Left ventricle myocardium inferior (tissue), 1 donor: ENCODE results near the gene APOO. TPM values are rescaled to one million over a fixed set of nuclear protein-coding genes. Genes with fewer than 3 reads are reported as not detected.
"Not testable (repeated sequence)": the region's sequence is repeated elsewhere in the genome, so short reads cannot be mapped to it uniquely, and the experiment has no call there.

Source experiments
- DNase-seq: peaks from one replicate; pipeline ENCODE4 v3.0.0-alpha.2; 2020
- H3K27ac ChIP-seq: fragments of 200-600 bp; replicated peaks from 2 replicates; pipeline ENCODE4 v1.8.0; 2021
- H3K27me3 ChIP-seq: fragments of 200-600 bp; 2 replicates; pipeline ENCODE4 v1.8.0; 2021; ENCODE audit warnings: low read depth
- H3K36me3 ChIP-seq: fragments of 200-600 bp; 2 replicates; pipeline ENCODE4 v1.8.0; 2021
- H3K4me1 ChIP-seq: fragments of 200-600 bp; 2 replicates; pipeline ENCODE4 v1.8.0; 2021
- H3K4me3 ChIP-seq: fragments of 200-600 bp; 2 replicates; pipeline ENCODE4 v1.8.0; 2021; ENCODE audit warnings: mild to moderate bottlenecking, moderate library complexity
- H3K9me3 ChIP-seq: fragments of 200-600 bp; replicated peaks from 2 replicates; pipeline ENCODE4 v1.8.0; 2021
- CTCF ChIP-seq: fragments of 200-600 bp; IDR thresholded peaks from 2 replicates; pipeline ENCODE4 v1.8.0; 2021; ENCODE audit warnings: antibody characterized with exemption, mild to moderate bottlenecking, borderline replicate concordance
- intact Hi-C: fragments of 100-400 bp; cut with micrococcal nuclease; formaldehyde crosslinking; loops from one replicate; pipeline ENCODE4 v1.11.0; 2022
- total RNA-seq: library from RNA; stranded (reverse); fragmentation: NEBNext Ultra II Directional; extraction: Animal tissue kit (Norgen Biotek cat#: 25700); gene quantifications from one replicate; pipeline ENCODE4 v1.2.1, GENCODE V29; 2021
- donor health status: DM: no; HTN: yes; CAD: no; lungs with severe emphysema.

The APOO gene
- total RNA-seq, 1 donor from 2014 or later, result 102 TPM

DNA sequence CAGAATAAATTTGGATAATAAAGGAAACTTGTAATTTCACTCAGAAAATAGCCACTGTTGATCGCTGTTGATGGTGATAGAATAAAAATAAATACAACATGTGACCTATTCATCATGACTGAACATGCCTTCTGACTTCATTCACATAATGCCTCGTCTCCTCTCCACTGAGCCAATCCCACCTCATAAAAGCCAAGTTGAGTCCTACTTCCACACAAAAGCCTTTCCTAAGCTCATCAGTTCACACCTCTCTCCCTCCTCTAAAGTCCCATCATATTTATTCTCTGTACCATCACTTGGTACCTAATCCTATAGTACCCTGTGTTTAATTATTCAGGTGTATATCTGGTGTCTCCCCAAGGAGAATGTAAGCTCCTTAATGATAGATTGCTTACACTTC lies 37.7 kb downstream of the APOO start:
- Histone ChIP-seq H3K4me1 (no peaks in the 10 kb centered on the region), H3K4me3 (no peak overlapping the region), H3K9me3 (no peaks in the 10 kb centered on the region), H3K36me3 (no peaks in the 10 kb centered on the region), H3K27me3 (no peaks in the 10 kb centered on the region), H3K27ac (no peak overlapping the region)
- TF ChIP-seq CTCF, result no peak
- intact Hi-C loops, result no loop called here
- no peak for DNase-seq

DNA sequence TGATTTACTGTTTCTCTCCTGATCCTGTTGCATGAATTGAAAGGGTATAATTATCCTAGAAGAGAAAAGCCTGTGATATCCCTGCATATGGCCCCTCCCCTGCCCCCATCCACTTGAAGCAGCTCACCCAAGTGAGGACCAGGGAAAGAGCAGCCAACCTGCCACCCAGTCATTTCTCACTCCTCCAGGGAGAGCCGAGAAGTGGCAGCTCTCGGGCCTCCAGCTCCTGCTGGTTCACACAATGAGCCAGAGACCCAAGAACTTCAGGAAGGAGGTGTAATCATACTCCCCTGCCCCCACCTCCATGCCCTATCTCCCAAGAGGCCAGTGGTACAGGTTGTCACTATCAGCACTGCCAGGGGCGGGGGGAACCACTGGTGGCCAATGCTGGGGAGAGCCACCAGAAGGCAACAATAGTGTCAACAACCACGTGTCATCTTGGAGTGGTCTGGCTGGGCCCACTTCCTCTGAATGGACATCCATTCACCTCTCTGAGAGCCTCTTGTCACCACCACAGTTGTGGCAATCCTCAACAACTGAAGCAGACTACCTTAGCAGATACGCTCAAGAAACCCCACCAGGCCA lies 42.9 kb downstream of the APOO start:
- H3K9me3 ChIP-seq, result no peaks in the 10 kb centered on the region
- DNase-seq, result no peak
- TF ChIP-seq CTCF, result no peak
- H3K4me1 ChIP-seq, result no peaks in the 10 kb centered on the region
- intact Hi-C loops, result no loop called here
- H3K4me3 ChIP-seq, result no peak overlapping the region
- no peaks in the 10 kb centered on the region for H3K27me3 ChIP-seq
- H3K27ac ChIP-seq, result no peak overlapping the region
- no peaks in the 10 kb centered on the region for H3K36me3 ChIP-seq

DNA sequence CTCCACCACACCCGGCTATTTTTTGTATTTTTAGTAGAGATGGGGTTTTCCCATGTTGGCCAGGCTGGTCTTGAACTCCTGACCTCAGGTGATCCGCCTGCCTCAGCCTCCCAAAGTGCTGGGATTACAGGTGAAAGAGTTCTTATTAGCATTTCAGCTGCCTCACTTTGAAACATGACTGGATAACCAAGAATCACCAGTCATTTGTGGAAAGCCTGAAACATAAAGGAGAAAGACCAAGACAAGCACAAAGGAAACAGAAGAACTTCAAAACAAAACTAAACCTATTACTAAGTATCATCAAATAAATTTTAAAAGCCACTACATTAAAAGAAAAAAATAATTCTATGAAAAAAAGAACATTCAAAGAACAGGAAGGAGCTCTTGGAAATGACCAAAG lies 45.8 kb downstream of the APOO start:
- H3K27ac ChIP-seq, H3K27me3 ChIP-seq, intact Hi-C loops, H3K4me3 ChIP-seq, DNase-seq, H3K9me3 ChIP-seq, H3K4me1 ChIP-seq, H3K36me3 ChIP-seq: not testable (repeated sequence)

DNA sequence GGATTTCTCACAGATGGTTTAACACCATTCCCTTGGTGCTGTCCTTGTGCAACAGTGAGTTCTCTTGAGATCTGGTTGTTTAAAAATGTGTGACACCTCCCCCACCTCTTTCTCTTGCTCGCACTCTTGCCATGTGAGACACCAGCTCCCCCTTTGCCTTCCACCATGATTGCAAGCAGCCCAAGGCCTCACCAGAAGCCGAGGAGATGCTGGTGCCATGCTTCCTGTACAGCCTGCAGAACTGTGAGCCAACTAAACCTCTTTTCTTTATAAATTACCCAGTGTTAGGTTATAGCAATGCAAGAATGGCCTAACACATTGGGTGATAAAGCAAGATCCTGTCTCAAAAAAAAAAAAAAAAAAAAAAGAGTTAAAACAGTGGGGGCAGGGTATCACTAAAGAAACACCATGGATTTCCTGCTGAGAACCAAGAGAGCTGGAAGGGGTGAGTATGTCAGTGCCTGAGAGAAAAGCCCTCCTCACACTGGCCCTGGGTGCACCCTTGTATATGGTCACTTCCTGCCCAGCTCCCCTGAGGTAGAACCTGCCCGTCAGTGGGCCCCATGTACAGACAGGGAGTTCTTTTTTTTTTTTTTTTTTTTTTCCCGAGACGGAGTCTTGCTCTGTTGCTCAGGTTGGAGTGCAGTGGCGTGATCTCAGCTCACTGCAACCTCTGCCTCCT lies 46.4 kb downstream of the APOO start:
- no peaks in the 10 kb centered on the region for H3K36me3 ChIP-seq
- no peak overlapping the region for H3K27ac ChIP-seq
- no peaks in the 10 kb centered on the region for H3K27me3 ChIP-seq
- intact Hi-C loops, result no loop called here
- H3K4me1 ChIP-seq, result no peaks in the 10 kb centered on the region
- DNase-seq, result no peak
- no peaks in the 10 kb centered on the region for H3K9me3 ChIP-seq
- no peak overlapping the region for H3K4me3 ChIP-seq
- TF ChIP-seq CTCF, result no peak

GRCh38 chrX:23859238-23859637 lies 48.5 kb downstream of the APOO start:
- H3K4me1 ChIP-seq, DNase-seq, H3K27ac ChIP-seq, H3K4me3 ChIP-seq, H3K27me3 ChIP-seq, H3K9me3 ChIP-seq, H3K36me3 ChIP-seq, intact Hi-C loops: not testable (repeated sequence)

- H3K36me3 ChIP-seq, result no peaks in the 10 kb centered on the region
- H3K27ac ChIP-seq, result no peak overlapping the region
- no peaks in the 10 kb centered on the region for H3K9me3 ChIP-seq
- no peaks in the 10 kb centered on the region for H3K4me1 ChIP-seq
- no peaks in the 10 kb centered on the region for H3K27me3 ChIP-seq
- no peak for DNase-seq
- intact Hi-C loops, result no loop called here
- no peak for TF ChIP-seq CTCF
- H3K4me3 ChIP-seq, result no peak overlapping the region
These were observed 49.8 kb downstream of the APOO start for GRCh38 chrX:23857935-23858334.
